ENCODE data around the gene CTSA.

CTSA gene

GRCh38 chr20:45940469-45940868 is 49.3 kb downstream of the CTSA start:
- no peak for DNase-seq (ENCODE audit: low read depth)

- no peak for DNase-seq (ENCODE audit: low read depth)
These were observed 52.5 kb downstream of the CTSA start for GRCh38 chr20:45943613-45944012.

- DNase-seq (ENCODE audit: low read depth) = no peak
These were observed 53.2 kb downstream of the CTSA start for GRCh38 chr20:45944151-45944964.

- DNase-seq (ENCODE audit: low read depth) = no peak
These were observed 54.0 kb downstream of the CTSA start for GRCh38 chr20:45944965-45945677.

GRCh38 chr20:45945678-45946148 is 54.6 kb downstream of the CTSA start:
- DNase-seq (ENCODE audit: low read depth) = no peak

- no peak for DNase-seq (ENCODE audit: low read depth)
These were observed 55.2 kb downstream of the CTSA start for GRCh38 chr20:45946149-45946970.

- DNase-seq (ENCODE audit: low read depth) = no peak
These were observed 56.2 kb downstream of the CTSA start for GRCh38 chr20:45947110-45947866.

- no peak for DNase-seq (ENCODE audit: low read depth)
These were observed 57.2 kb downstream of the CTSA start for GRCh38 chr20:45948261-45948733.
